ENCODE results near the gene STK36. TPM values are rescaled to one million over a fixed set of nuclear protein-coding genes. Genes with fewer than 3 reads are reported as not detected.

STK36 gene
- total RNA-seq, 1 experiment from 2014 or later: 38.7 TPM

- Mint-ChIP-seq H3K27me3 (ENCODE audit: low read depth) (no peaks in the 10 kb centered on the region), H3K36me3 (ENCODE audit: insufficient read depth in 1 of 3, low read depth in 3 of 3) (peaks cover 31 to 40% (median 31%) of the 10 kb centered on the region in 3 experiments), H3K9me3 (peaks cover 27 to 28% of the 10 kb centered on the region in 2 experiments), H3K4me1 (peaks cover 31 to 34% of the 10 kb centered on the region in 2 experiments), H3K27ac (no peak overlapping the region), H3K4me3 (no peak overlapping the region)
- peaks cover 10% of the 10 kb centered on the region for H3K79me1 ChIP-seq (ENCODE audit: insufficient read depth, low read depth, low read length, poor library complexity, severe bottlenecking)
- no peak overlapping the region for H3K18ac ChIP-seq (ENCODE audit: insufficient read length, low read depth, low read length)
- H2BK15ac ChIP-seq (ENCODE audit: low read depth, low read length): no peak overlapping the region
- H3K23ac ChIP-seq (ENCODE audit: insufficient read length, low read depth, low read length): no peak overlapping the region
- H2AK5ac ChIP-seq (ENCODE audit: insufficient read length, low read length): no peak overlapping the region
- no peaks in the 10 kb centered on the region for H4K20me1 ChIP-seq (ENCODE audit: control insufficient read depth, insufficient read depth, insufficient read length)
- no peak overlapping the region for H4K8ac ChIP-seq (replicated peaks; ENCODE audit: insufficient read length, low read depth, low read length)
- peaks cover 13% of the 10 kb centered on the region; the same call in 1 of the 2 replicates for H3K79me2 ChIP-seq (ENCODE audit: insufficient read depth, low read length)
- TF ChIP-seq CTCF (conservative IDR thresholded peaks at IDR 0.05): no peak
- H4K5ac ChIP-seq (ENCODE audit: insufficient read length, low read depth, low read length): no peak overlapping the region
- no peak overlapping the region for H3K9ac ChIP-seq (ENCODE audit: extremely low read depth, insufficient read length, low read length)
- no peaks in the 10 kb centered on the region for H3K9me3 ChIP-seq (ENCODE audit: control insufficient read depth, low read depth, low read length)
- H3K23me2 ChIP-seq (ENCODE audit: insufficient read length, low read depth, low read length, poor library complexity, severe bottlenecking): no peaks in the 10 kb centered on the region
- no peak overlapping the region for H4K91ac ChIP-seq (ENCODE audit: insufficient read length, low read depth, low read length)
- no peak overlapping the region for H3K4me2 ChIP-seq (ENCODE audit: insufficient read depth, insufficient read length, low read length)
- H3K27ac ChIP-seq (ENCODE audit: insufficient read length, low read depth, low read length): no peak overlapping the region
- H2AFZ ChIP-seq (ENCODE audit: low read length): no peak overlapping the region
- no peak overlapping the region for H3K4ac ChIP-seq (ENCODE audit: low read depth, low read length)
- WGBS (ENCODE audit: extremely low coverage, insufficient read length, low lambda C conversion rate): no CpG with 5 or more reads among the region's 1 CpG
- H3K14ac ChIP-seq (ENCODE audit: insufficient read depth, low read length): no peak overlapping the region
- H3K56ac ChIP-seq (ENCODE audit: insufficient read length, low read depth, low read length): no peak overlapping the region
- H2BK20ac ChIP-seq (ENCODE audit: low read depth, low read length, poor library complexity, severe bottlenecking): no peak overlapping the region
- H2BK120ac ChIP-seq (ENCODE audit: low read depth, low read length, poor library complexity, severe bottlenecking): no peak overlapping the region
- no peak overlapping the region for H3T11ph ChIP-seq (ENCODE audit: low read length)
- no peak overlapping the region for H2BK12ac ChIP-seq (ENCODE audit: insufficient read length, low read depth, low read length)
- H3K4me1 ChIP-seq (ENCODE audit: insufficient read depth, low read length): peaks cover 14% of the 10 kb centered on the region; the same call in 1 of the 2 replicates
- no peak overlapping the region for H2BK5ac ChIP-seq (ENCODE audit: insufficient read length, low read length)
- no peaks in the 10 kb centered on the region for H3K27me3 ChIP-seq (ENCODE audit: insufficient read depth, low read length)
- no peak for DNase-seq
These were observed 51.2 kb downstream of the STK36 start for GRCh38 chr2:218722876-218723785.

Measured in H9 (cell line).